ENCODE data around the gene ANKRD34C.
"Not testable (repeated sequence)": the region's sequence is repeated elsewhere in the genome, so short reads cannot be mapped to it uniquely, and the experiment has no call there.

GRCh38 chr15:79319973-79320372 is 37.5 kb downstream of the ANKRD34C start:
- TF ChIP-seq ZNF768 (tag by site-specific recombination; IDR thresholded peaks at IDR 0.05); CTCF (tag by site-specific recombination; IDR thresholded peaks at IDR 0.05); ZNF398 (tag by site-specific recombination; IDR thresholded peaks at IDR 0.05); PBX3 (CRISPR knock-in tag; IDR thresholded peaks at IDR 0.05); ZNF48 (tag by site-specific recombination; IDR thresholded peaks at IDR 0.05); MZF1 (tag by site-specific recombination; IDR thresholded peaks at IDR 0.05; ENCODE audit: borderline replicate concordance); ZNF514 (tag by site-specific recombination; IDR thresholded peaks at IDR 0.05): not testable (repeated sequence)
